Measurements from ENCODE around the gene TXLNG. TPM values are rescaled to one million over a fixed set of nuclear protein-coding genes. Genes with fewer than 3 reads are reported as not detected.

The TXLNG gene
- total RNA-seq (2012; rRNA removed) (7.0 and 11.1 TPM in 2 replicates), polyA plus RNA-seq (2012; rRNA removed) (9.4 and 9.7 TPM in 2 replicates), Bru-seq, nascent RNA (percentile 68 among the genes with signal in this experiment), BruChase-seq, experiment 1, labeled RNA remaining after a 6-hour chase (percentile 66 among the genes with signal in this experiment), BruChase-seq, experiment 2, labeled RNA remaining after a 2-hour chase (percentile 65 among the genes with signal in this experiment)
- 1.9 and 5.2 TPM in 2 replicates for polyA plus RNA-seq (2012; cell fraction: cytosol; rRNA removed)
- 1.9 and 14.5 TPM in 2 replicates for polyA plus RNA-seq (2012; cell fraction: nucleus; rRNA removed; ENCODE audit: low replicate concordance)
- long read RNA-seq, full-length matches to known transcripts: 1 of 12 reads
- long read RNA-seq, partial matches to known transcripts: 8 of 12 reads
- long read RNA-seq, other reads (novel, unspliced or antisense): 3 of 12 reads

GRCh38 chrX:16786139-16786790 lies at the start of gene TXLNG:
Gene TXLNG, plus strand, starts transcription at chrX:16786466. Its CDS starts 22 bp downstream, at chrX:16786488.
- dilution Hi-C loops (cut with HindIII; ENCODE audit: low sequenced_read_pairs, unreplicated experiment): no loop called here

More at GRCh38 chrX:16786139-16786790, at the start of gene TXLNG:
- Histone ChIP-seq H4K91ac (ENCODE audit: insufficient read depth, low read depth, low read length) (peak within 1 kb of the TSS; percentile 10; the same call in 1 of the 2 replicates), H4K20me1 (ENCODE audit: insufficient read depth, low read length) (no peaks in the 10 kb centered on the region; the same call in 1 of the 2 replicates), H2BK20ac (ENCODE audit: low read depth, low read length) (no peak within 1 kb of the TSS), H4K5ac (ENCODE audit: low read depth, low read length) (peak within 1 kb of the TSS; percentile 28; the same call in 1 of the 2 replicates), H3K14ac (replicated peaks; ENCODE audit: low read depth, low read length) (peak within 1 kb of the TSS; percentile 81), H3K79me1 (ENCODE audit: low read depth in 1 of 2, low read length in 2 of 2) (peaks cover 9 to 17% of the 10 kb centered on the region in 2 experiments; a peak in 3 of 4 replicates), H2AFZ (replicated peaks; ENCODE audit: low read length, poor library complexity) (peak within 1 kb of the TSS; percentile 98), H3K9me3 (ENCODE audit: control insufficient read depth, insufficient read depth, low read length) (no peaks in the 10 kb centered on the region), H2BK5ac (ENCODE audit: low read depth, low read length, poor library complexity, severe bottlenecking) (peak within 1 kb of the TSS; percentile 42), H3K4me3 (ENCODE audit: insufficient read depth, low read depth, low read length) (peak within 1 kb of the TSS; percentile 83), H3K18ac (ENCODE audit: low read depth, low read length) (no peak within 1 kb of the TSS), H3K9me1 (ENCODE audit: insufficient read depth, low read length) (no peaks in the 10 kb centered on the region), H2AK9ac (replicated peaks; ENCODE audit: low read depth, low read length, poor library complexity) (peak within 1 kb of the TSS; percentile 78), H3K4me1 (ENCODE audit: control insufficient read depth, insufficient read depth, low read length) (no peaks in the 10 kb centered on the region), H4K8ac (ENCODE audit: low read depth in 2 of 2, low read length in 2 of 2) (peak within 1 kb of the TSS; percentile 2 to 83; a peak in 3 of 4 replicates), H3K27me3 (ENCODE audit: control insufficient read depth, insufficient read depth, low read length) (no peaks in the 10 kb centered on the region; the same call in 1 of the 2 replicates), H3K36me3 (ENCODE audit: control insufficient read depth, insufficient read depth, low read length) (peaks cover 3% of the 10 kb centered on the region), H3K23ac (ENCODE audit: low read depth, low read length) (peak within 1 kb of the TSS; percentile 86), H2BK15ac (ENCODE audit: low read depth, low read length) (no peak within 1 kb of the TSS), H3K56ac (ENCODE audit: extremely low read depth, insufficient read depth, low read length) (peak within 1 kb of the TSS; percentile 69; the same call in 1 of the 2 replicates), H3K27ac (ENCODE audit: insufficient read depth, low read length) (peak within 1 kb of the TSS; percentile 67), H3K4me2 (ENCODE audit: low read depth, low read length) (peak within 1 kb of the TSS; percentile 98), H3K4ac (ENCODE audit: low read depth, low read length) (peak within 1 kb of the TSS; percentile 60), H2AK5ac (ENCODE audit: low read depth, low read length) (no peak within 1 kb of the TSS), H2BK120ac (ENCODE audit: low read depth, low read length) (no peak within 1 kb of the TSS), H3K9ac (ENCODE audit: low read depth, low read length) (peak within 1 kb of the TSS; percentile 88)
- no TSS peak for BruUV-seq (replicated peaks)
- peak; percentile 93 for TF ChIP-seq CEBPB (IDR thresholded peaks at IDR 0.05; ENCODE audit: low read depth, low read length)
- peak; percentile 72; the same call in 1 of the 2 replicates for TF ChIP-seq CHD1 (IDR thresholded peaks at IDR 0.05; ENCODE audit: low read depth, low read length)
- peak; percentile 69 for TF ChIP-seq MXI1 (IDR thresholded peaks at IDR 0.05; ENCODE audit: borderline replicate concordance, low read depth, low read length)
- peak; percentile 96 for TF ChIP-seq MAZ (IDR thresholded peaks at IDR 0.05; ENCODE audit: borderline replicate concordance, low read depth, low read length)
- no peak for TF ChIP-seq SMC3 (IDR thresholded peaks at IDR 0.05; ENCODE audit: low read depth, low read length)
- no peak for TF ChIP-seq ELK1 (IDR thresholded peaks at IDR 0.05; ENCODE audit: borderline replicate concordance, low read depth, low read length)
- TF ChIP-seq POLR2A (IDR thresholded peaks at IDR 0.05; ENCODE audit: low read depth, low read length): peak; percentile 95
- TF ChIP-seq USF2 (IDR thresholded peaks at IDR 0.05; ENCODE audit: low read depth, low read length): peak; percentile 98
- ChIA-PET POLR2A (ENCODE audit: unreplicated experiment) (interaction anchor here (0.7 kb wide), 1 partner anchor 20 kb away, joined by 3 read pairs; no protein-coding TSS in a partner anchor), CTCF (no interaction called here)
- in situ Hi-C loops (cut with MboI; ENCODE audit: low sequenced_read_pairs) (no loop called here), intact Hi-C loops (cut with micrococcal nuclease) (loop anchor here (1.0 kb wide), 1 partner anchor 67 kb away; the partner anchor contains the start of gene SYAP1)
- ATAC-seq (ENCODE audit: low read depth) (peak; percentile 99), DNase-seq (peak; percentile 100)
- WGBS, 2 experiments (ENCODE audit: extremely low coverage in 2 of 2, insufficient read length in 1 of 2): 0% methylated on average over 11 of the region's 59 CpGs; no CpG with 5 or more reads in 1 of the 2 experiments

Data from IMR-90 (cell line).